H1 (cell line): Measurements from ENCODE around the gene ABHD6. TPM values are rescaled to one million over a fixed set of nuclear protein-coding genes. Genes with fewer than 3 reads are reported as not detected.

Experiments
- CTCF ChIA-PET: fragments of 300-600 bp; sonication (Branson Sonifier 250); formaldehyde crosslinking; loops from one replicate; lab custom pipeline; 2021; ENCODE audit not compliant: partially characterized antibody; lab: Charles Lee
- POLR2A ChIA-PET: fragments of 300-600 bp; sonication (Branson Sonifier 250); formaldehyde crosslinking; loops from one replicate; lab custom pipeline; 2021; ENCODE audit warnings: inconsistent platforms; ENCODE audit not compliant: partially characterized antibody; lab: Charles Lee
- DNase-seq, 2 experiments: peaks; one replicate each; pipeline versions ENCODE4 v3.0.0 to v3.0.0-alpha.2; 2010 to 2022; ENCODE audit warnings: low spot score in 2 of 2, low read depth in 1 of 2, mixed read lengths in 1 of 2
- FAIRE-seq: peaks from 2 replicates; lab custom pipeline; 2011; peaks lifted over from hg19 to GRCh38; lab: Jason Lieb, UNC
- H2AFZ ChIP-seq: 2 replicates; pipeline ENCODE4 v1.8.1; 2012; ENCODE audit warnings: low read length, inconsistent platforms
- H2AK5ac ChIP-seq: 2 replicates; pipeline ENCODE4 v1.6.1; 2013; ENCODE audit warnings: low read depth, low read length
- H2BK120ac ChIP-seq: replicated peaks from 2 replicates; pipeline ENCODE3; 2013; ENCODE audit warnings: low read depth, low read length, inconsistent platforms
- H2BK12ac ChIP-seq: 2 replicates; pipeline ENCODE4 v1.6.1; 2013; ENCODE audit warnings: low read depth, low read length
- H2BK15ac ChIP-seq: 2 replicates; pipeline ENCODE4 v1.6.1; 2013; ENCODE audit warnings: low read length
- H2BK20ac ChIP-seq: 2 replicates; pipeline ENCODE4 v1.6.1; 2013; ENCODE audit warnings: low read length
- H2BK5ac ChIP-seq: 2 replicates; pipeline ENCODE4 v1.6.1; 2013; ENCODE audit warnings: low read depth, low read length
- H3K14ac ChIP-seq: 2 replicates; pipeline ENCODE4 v1.6.1; 2013; ENCODE audit warnings: inconsistent platforms; ENCODE audit not compliant: insufficient read length
- H3K18ac ChIP-seq: 2 replicates; pipeline ENCODE4 v1.6.1; 2013; ENCODE audit warnings: low read length; ENCODE audit errors: extremely low read depth
- H3K23ac ChIP-seq: 2 replicates; pipeline ENCODE4 v1.6.1; 2013; ENCODE audit warnings: inconsistent platforms; ENCODE audit not compliant: insufficient read length
- H3K23me2 ChIP-seq: 2 replicates; pipeline ENCODE4 v1.6.1; 2013; ENCODE audit warnings: low read depth, low read length
- H3K27ac ChIP-seq: 2 replicates; pipeline ENCODE4 v1.6.1; 2011; ENCODE audit warnings: low read depth, low read length, inconsistent platforms
- H3K27me3 ChIP-seq, 4 experiments: replicated peaks in 1 of 4; 1 replicate in 1 of 4; 2 replicates in 3 of 4; pipeline versions ENCODE4 v1.6.1 to v1.8.1; 2011 to 2013; ENCODE audit warnings: low read length in 3 of 4, mild to moderate bottlenecking in 3 of 4, inconsistent platforms in 2 of 4, mixed read lengths in 2 of 4, moderate library complexity in 1 of 4; ENCODE audit not compliant: control insufficient read depth in 3 of 4, insufficient read depth in 3 of 4; ENCODE audit errors: extremely low read depth in 1 of 4
- H3K36me3 ChIP-seq, 4 experiments: 2 replicates each; pipeline versions ENCODE4 v1.6.1 to v1.8.1; 2011 to 2013; ENCODE audit warnings: mild to moderate bottlenecking in 4 of 4, low read length in 3 of 4, moderate library complexity in 2 of 4, control low read depth in 1 of 4, inconsistent platforms in 1 of 4; ENCODE audit not compliant: insufficient read depth in 4 of 4, control insufficient read depth in 2 of 4
- H3K4ac ChIP-seq: replicated peaks from 2 replicates; pipeline ENCODE3; 2013; ENCODE audit warnings: low read length, low read depth, mixed read lengths, inconsistent platforms; ENCODE audit not compliant: insufficient read length
- H3K4me1 ChIP-seq, 4 experiments: replicated peaks in 1 of 4; 1 replicate in 1 of 4; 2 replicates in 3 of 4; pipeline versions ENCODE4 v1.6.1 to v1.8.1; 2011 to 2013; ENCODE audit warnings: low read length in 3 of 4, inconsistent platforms in 2 of 4, mixed read lengths in 1 of 4; ENCODE audit not compliant: insufficient read depth in 4 of 4, control insufficient read depth in 3 of 4
- H3K4me2 ChIP-seq, 2 experiments: 2 replicates each; pipeline versions ENCODE4 v1.6.1 to v1.8.1; 2011 to 2013; ENCODE audit warnings: low read depth in 2 of 2, low read length in 2 of 2, control low read depth in 1 of 2, inconsistent platforms in 1 of 2, mild to moderate bottlenecking in 1 of 2; ENCODE audit not compliant: insufficient read depth in 1 of 2
- H3K4me3 ChIP-seq, 4 experiments: fragments of 200-600, 300-600 bp in 1 of 4; sonication (generic), shearing (Covaris generic), sonication (Bioruptor Twin) in 1 of 4; 2 replicates each; pipeline versions ENCODE4 v1.5.1 to v1.8.1; 2011 to 2016; ENCODE audit warnings: low read length in 4 of 4, low read depth in 3 of 4, control low read depth in 2 of 4, inconsistent platforms in 2 of 4, mild to moderate bottlenecking in 2 of 4, mixed read lengths in 1 of 4, moderate library complexity in 1 of 4; ENCODE audit not compliant: insufficient read depth in 2 of 4; ENCODE audit errors: extremely low read depth in 1 of 4
- H3K56ac ChIP-seq: replicated peaks from 2 replicates; pipeline ENCODE3; 2013; ENCODE audit warnings: low read depth, mild to moderate bottlenecking, mixed read lengths, low read length, inconsistent platforms; ENCODE audit not compliant: insufficient read length
- H3K79me1 ChIP-seq: 2 replicates; pipeline ENCODE4 v1.6.1; 2013; ENCODE audit warnings: low read depth, low read length, control low read depth
- H3K79me2 ChIP-seq, 2 experiments: 2 replicates each; pipeline versions ENCODE4 v1.6.1 to v1.8.1; 2012 to 2013; ENCODE audit warnings: low read length in 2 of 2, mild to moderate bottlenecking in 2 of 2, inconsistent platforms in 1 of 2; ENCODE audit not compliant: insufficient read depth in 2 of 2, control insufficient read depth in 1 of 2
- H3K9ac ChIP-seq, 4 experiments: replicated peaks in 1 of 4; 1 replicate in 1 of 4; 2 replicates in 3 of 4; pipeline versions ENCODE4 v1.6.1 to v1.8.1; 2011 to 2013; ENCODE audit warnings: low read depth in 3 of 4, low read length in 3 of 4, control low read depth in 2 of 4, mild to moderate bottlenecking in 2 of 4, moderate library complexity in 2 of 4, inconsistent platforms in 1 of 4; ENCODE audit errors: extremely low read depth in 1 of 4
- H3K9me3 ChIP-seq, 2 experiments: 2 replicates each; pipeline versions ENCODE4 v1.6.1 to v1.8.1; 2012 to 2013; ENCODE audit warnings: mild to moderate bottlenecking in 2 of 2, moderate library complexity in 2 of 2, control low read depth in 1 of 2, inconsistent platforms in 1 of 2, low read depth in 1 of 2, low read length in 1 of 2, mixed read lengths in 1 of 2; ENCODE audit not compliant: insufficient read depth in 2 of 2
- H4K20me1 ChIP-seq, 2 experiments: replicated peaks in 1 of 2; 2 replicates each; pipeline versions ENCODE3 to v1.8.1; 2011 to 2013; ENCODE audit warnings: inconsistent platforms in 2 of 2, low read length in 2 of 2, mild to moderate bottlenecking in 1 of 2; ENCODE audit not compliant: insufficient read depth in 2 of 2, control insufficient read depth in 1 of 2
- H4K5ac ChIP-seq: 2 replicates; pipeline ENCODE4 v1.6.1; 2013; ENCODE audit warnings: low read length, low read depth, mixed read lengths, inconsistent platforms; ENCODE audit not compliant: insufficient read length
- H4K8ac ChIP-seq: 2 replicates; pipeline ENCODE4 v1.8.0; 2013; ENCODE audit warnings: mild to moderate bottlenecking, moderate library complexity, low read length, inconsistent platforms; ENCODE audit not compliant: insufficient read depth; ENCODE audit errors: extremely low read depth
- H4K91ac ChIP-seq: replicated peaks from 2 replicates; pipeline ENCODE3; 2013; ENCODE audit warnings: low read length, mixed read lengths, inconsistent platforms; ENCODE audit not compliant: insufficient read length
- BCL11A ChIP-seq, 2 experiments: IDR thresholded peaks; one replicate each; pipeline ENCODE4 v1.6.1; 2011; ENCODE audit warnings: low read depth in 2 of 2, low read length in 2 of 2, mild to moderate bottlenecking in 2 of 2
- CBX8 ChIP-seq: fragments of 300-800, 300-1000 bp; sonication (generic); IDR thresholded peaks from 2 replicates; pipeline ENCODE4 v1.7.1; 2016; ENCODE audit warnings: low read depth, low read length, borderline replicate concordance
- CREB1 ChIP-seq: IDR thresholded peaks from 2 replicates; pipeline ENCODE4 v1.6.1; 2012; ENCODE audit warnings: inconsistent platforms
- EZH2 ChIP-seq: fragments of 200-600 bp; sonication (generic); IDR thresholded peaks from 2 replicates; pipeline ENCODE4 v1.7.1; 2012; ENCODE audit warnings: low read depth, mild to moderate bottlenecking, moderate library complexity, low read length, inconsistent platforms; ENCODE audit not compliant: severe bottlenecking
- GABPA ChIP-seq: IDR thresholded peaks from 2 replicates; pipeline ENCODE4 v1.6.1; 2011; ENCODE audit warnings: mild to moderate bottlenecking, low read length, moderate library complexity, borderline replicate concordance; ENCODE audit not compliant: insufficient read depth
- JUN ChIP-seq: IDR thresholded peaks from 2 replicates; pipeline ENCODE4 v1.6.1; 2011; ENCODE audit warnings: low read depth, mild to moderate bottlenecking, improper control_type of control experiment, low read length
- JUND ChIP-seq: IDR thresholded peaks from 2 replicates; pipeline ENCODE4 v1.6.1; 2011; ENCODE audit warnings: mild to moderate bottlenecking, improper control_type of control experiment, low read length
- KDM1A ChIP-seq: fragments of 200-600, 300-600 bp; sonication (generic); IDR thresholded peaks from 2 replicates; pipeline ENCODE4 v1.7.1; 2016; ENCODE audit warnings: mild to moderate bottlenecking, low read length, borderline replicate concordance
- NANOG ChIP-seq: IDR thresholded peaks from 2 replicates; pipeline ENCODE4 v1.6.1; 2011; ENCODE audit warnings: low read length, low read depth, mild to moderate bottlenecking, inconsistent platforms; ENCODE audit not compliant: insufficient read depth, poor library complexity, severe bottlenecking
- POU5F1 ChIP-seq: IDR thresholded peaks from 2 replicates; pipeline ENCODE4 v1.6.1; 2011; ENCODE audit warnings: low read depth, mild to moderate bottlenecking, low read length, moderate library complexity
- SP1 ChIP-seq: IDR thresholded peaks from 2 replicates; pipeline ENCODE4 v1.6.1; 2011; ENCODE audit warnings: low read depth, low read length
- SP4 ChIP-seq: IDR thresholded peaks from 2 replicates; pipeline ENCODE4 v1.6.1; 2012; ENCODE audit warnings: low read length, inconsistent platforms
- TAF7 ChIP-seq: optimal IDR thresholded peaks from 2 replicates; pipeline ENCODE3; 2011; ENCODE audit warnings: low read depth, mild to moderate bottlenecking, inconsistent platforms, low read length, moderate library complexity, borderline replicate concordance
- WGBS, 2 experiments: shearing (Covaris generic) in 1 of 2; methylation state at CpG; one replicate each; pipeline versions ENCODE4 v1.1.6 to v1.1.7; 2013 to 2015; ENCODE audit warnings: low lambda C conversion rate in 2 of 2, mixed read lengths in 2 of 2, inconsistent platforms in 1 of 2, low coverage in 1 of 2, missing lambda C conversion rate in 1 of 2; ENCODE audit not compliant: insufficient replicate concordance in 2 of 2, insufficient coverage in 1 of 2, insufficient read length in 1 of 2; ENCODE audit errors: extremely low coverage in 1 of 2, missing lambda C conversion rate in 1 of 2; 5-methylcytosine and 5-hydroxymethylcytosine counted together
- polyA plus RNA-seq, 7 experiments: library from polyadenylated mRNA; depleted of rRNA in 3 of 7; stranded (reverse) in 5 of 7; unstranded in 2 of 7; fragments of >200 nt in 5 of 7; fragments of 200-250 nt in 2 of 7; gene quantifications; 1 replicate in 5 of 7; 2 replicates in 1 of 7; 4 replicates in 1 of 7; pipeline versions ENCODE4 v1.2.1 to v1.2.3, GENCODE V29; 2011 to 2013; ENCODE audit warnings: missing spikeins in 2 of 7, mixed read lengths in 2 of 7
- total RNA-seq: library from RNA; stranded (reverse); fragmentation: NEBNext Ultra II Directional; extraction: Animal tissue kit (Norgen Biotek cat#: 25700); gene quantifications from 2 replicates; pipeline ENCODE4 v1.2.1, GENCODE V29; 2021
- TF ChIP-seq, protein P1 (sequence below): IDR thresholded peaks from 2 replicates; pipeline ENCODE4 v1.6.1; 2012; ENCODE audit warnings: inconsistent platforms
- TF ChIP-seq, protein P2 (sequence below): IDR thresholded peaks from 2 replicates; pipeline ENCODE4 v1.6.1; 2011; ENCODE audit warnings: low read depth, mild to moderate bottlenecking, low read length; ENCODE audit not compliant: insufficient read depth

Gene ABHD6
- total and polyA plus RNA-seq, 2 of the 8 experiments (the other 6 are each of a cell fraction or from before 2014, with no cell fraction given), result 5.9 to 6.6 TPM

DNA sequence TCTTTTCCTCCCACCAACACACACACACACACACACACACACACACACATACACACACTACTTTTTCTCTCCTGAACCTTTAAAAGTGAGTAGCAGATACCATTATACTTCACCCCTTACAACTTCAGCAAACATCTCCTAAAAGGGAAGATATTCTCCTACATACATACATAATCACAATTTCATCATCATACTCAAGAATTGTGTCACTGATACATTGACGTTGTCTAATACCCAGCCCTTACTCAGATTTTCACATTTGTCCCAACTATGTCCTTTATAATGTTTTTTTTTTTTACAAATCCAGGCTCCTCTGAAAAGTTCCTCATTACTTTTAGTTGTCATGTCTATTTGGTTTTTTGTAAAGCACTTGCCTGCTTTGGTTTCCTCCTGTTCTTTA lies 18.5 kb downstream of the ABHD6 start:
- no peak overlapping the region for H3K4me3 ChIP-seq
- TF ChIP-seq JUN, result no peak
- TF ChIP-seq JUND, result no peak
- no peak for TF ChIP-seq POU5F1
- no peak for TF ChIP-seq CBX8
- TF ChIP-seq, protein P1, sequence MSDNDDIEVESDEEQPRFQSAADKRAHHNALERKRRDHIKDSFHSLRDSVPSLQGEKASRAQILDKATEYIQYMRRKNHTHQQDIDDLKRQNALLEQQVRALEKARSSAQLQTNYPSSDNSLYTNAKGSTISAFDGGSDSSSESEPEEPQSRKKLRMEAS, result no peak
- no peak for TF ChIP-seq TAF7
- no peak for TF ChIP-seq GABPA
- TF ChIP-seq BCL11A (IDR thresholded peaks at IDR 0.05; ENCODE audit: low read depth in 2 of 2, low read length in 2 of 2), result no peak
- TF ChIP-seq, protein P2, sequence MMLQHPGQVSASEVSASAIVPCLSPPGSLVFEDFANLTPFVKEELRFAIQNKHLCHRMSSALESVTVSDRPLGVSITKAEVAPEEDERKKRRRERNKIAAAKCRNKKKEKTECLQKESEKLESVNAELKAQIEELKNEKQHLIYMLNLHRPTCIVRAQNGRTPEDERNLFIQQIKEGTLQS, result no peak
- TF ChIP-seq SP4, result no peak
- no peak for TF ChIP-seq CREB1
- no peak for TF ChIP-seq KDM1A
- no peak for TF ChIP-seq NANOG
- no peak for TF ChIP-seq SP1
- no peak for TF ChIP-seq EZH2

More for the DNA sequence above, 18.5 kb downstream of the ABHD6 start:
- no peak overlapping the region for H4K8ac ChIP-seq
- ChIA-PET CTCF (no interaction called here), POLR2A (no interaction called here)
- H3K18ac ChIP-seq, result no peak overlapping the region
- FAIRE-seq, result no peak
- H3K79me1 ChIP-seq, result no peaks in the 10 kb centered on the region; the same call in 1 of the 2 replicates
- no peak overlapping the region for H2AK5ac ChIP-seq
- H3K14ac ChIP-seq, result no peak overlapping the region
- no peak overlapping the region for H4K91ac ChIP-seq
- H2BK12ac ChIP-seq, result no peak overlapping the region
- no peak overlapping the region for H2BK120ac ChIP-seq
- 86% methylated on average over 1 of the region's 1 CpG; no CpG with 5 or more reads in 1 of the 2 experiments for WGBS, 2 experiments
- no peak for DNase-seq
- H2AFZ ChIP-seq, result no peak overlapping the region
- no peak overlapping the region for H3K23ac ChIP-seq
- no peaks in the 10 kb centered on the region for H4K20me1 ChIP-seq
- H2BK15ac ChIP-seq, result no peak overlapping the region
- H3K79me2 ChIP-seq, result no peaks in the 10 kb centered on the region
- no peaks in the 10 kb centered on the region for H3K4me1 ChIP-seq
- H3K4me2 ChIP-seq, result no peak overlapping the region
- H3K27me3 ChIP-seq, result no peaks in the 10 kb centered on the region
- no peaks in the 10 kb centered on the region for H3K9me3 ChIP-seq
- no peak overlapping the region for H3K4ac ChIP-seq
- H4K5ac ChIP-seq, result no peak overlapping the region
- H3K9ac ChIP-seq, result no peak overlapping the region
- H3K23me2 ChIP-seq, result peaks cover 2% of the 10 kb centered on the region; the same call in 1 of the 2 replicates
- no peak overlapping the region for H3K56ac ChIP-seq
- no peak overlapping the region for H2BK20ac ChIP-seq
- no peaks in the 10 kb centered on the region for H3K36me3 ChIP-seq
- H2BK5ac ChIP-seq, result no peak overlapping the region
- no peak overlapping the region for H3K27ac ChIP-seq
